Spleen (tissue), 11 donors: ENCODE data around the gene TBCB. TPM values are rescaled to one million over a fixed set of nuclear protein-coding genes. Genes with fewer than 3 reads are reported as not detected.

Experiments
- DNase-seq: peaks from one replicate; pipeline ENCODE4 v3.0.0-alpha.2; 2020
- H3K27ac ChIP-seq, 8 donors: fragments of 200-600 bp; sonication (generic) in 7 of 8; 1 replicate in 4 of 8; 2 replicates in 4 of 8; pipeline versions ENCODE4 v1.5.0 to v1.8.0; 2016 to 2021; ENCODE audit warnings: inconsistent platforms in 4 of 8, mild to moderate bottlenecking in 4 of 8, moderate library complexity in 1 of 8
- H3K27me3 ChIP-seq, 7 donors: fragments of 200-600 bp; sonication (generic) in 6 of 7; replicated peaks in 1 of 7; 1 replicate in 4 of 7; 2 replicates in 3 of 7; pipeline versions ENCODE4 v1.5.0 to v1.8.0; 2016 to 2021; ENCODE audit warnings: inconsistent platforms in 3 of 7, mild to moderate bottlenecking in 1 of 7
- H3K36me3 ChIP-seq, 6 donors: fragments of 200-600 bp; sonication (generic) in 5 of 6; 1 replicate in 4 of 6; 2 replicates in 2 of 6; pipeline versions ENCODE4 v1.5.0 to v1.8.0; 2016 to 2021; ENCODE audit warnings: inconsistent platforms in 2 of 6
- H3K4me1 ChIP-seq, 6 donors: fragments of 200-600 bp; sonication (generic) in 5 of 6; 1 replicate in 3 of 6; 2 replicates in 3 of 6; pipeline versions ENCODE4 v1.5.0 to v1.8.0; 2016 to 2021; ENCODE audit warnings: inconsistent platforms in 3 of 6
- H3K4me3 ChIP-seq, 8 donors: fragments of 200-600 bp; sonication (generic) in 7 of 8; 1 replicate in 4 of 8; 2 replicates in 4 of 8; pipeline versions ENCODE4 v1.5.0 to v1.8.0; 2016 to 2021; ENCODE audit warnings: inconsistent platforms in 4 of 8, mild to moderate bottlenecking in 4 of 8, moderate library complexity in 2 of 8
- H3K9me3 ChIP-seq, 8 donors: fragments of 200-600 bp; sonication (generic) in 7 of 8; 1 replicate in 4 of 8; 2 replicates in 4 of 8; pipeline versions ENCODE4 v1.5.0 to v1.8.0; 2016 to 2021; ENCODE audit warnings: inconsistent platforms in 4 of 8
- POLR2A ChIP-seq, 3 donors: fragments of 450-650 bp; IDR thresholded peaks; one replicate each; pipeline ENCODE4 v1.5.1; 2017; ENCODE audit warnings: antibody characterized with exemption in 3 of 3, mild to moderate bottlenecking in 1 of 3
- POLR2AphosphoS5 ChIP-seq, 3 donors: sonication (generic); formaldehyde crosslinking; IDR thresholded peaks; one replicate each; pipeline ENCODE4 v1.5.1; 2017; ENCODE audit warnings: antibody characterized with exemption in 3 of 3
- WGBS, 5 donors: extraction: QIAGEN DNeasy Blood & Tissue Kit in 3 of 5; methylation state at CpG; one replicate each; pipeline versions ENCODE4 v1.1.5 to v1.1.7; 2013 to 2018; 5-methylcytosine and 5-hydroxymethylcytosine counted together
- intact Hi-C: fragments of 100-400 bp; cut with DNase I; formaldehyde crosslinking; loops from one replicate; pipeline ENCODE4 v1.15.0; 2023; ENCODE audit warnings: low total_unique reads
- polyA plus RNA-seq, 3 donors: library from polyadenylated mRNA; stranded (reverse); fragments of 200-250 nt; gene quantifications; one replicate each; pipeline ENCODE4 v1.2.1, GENCODE V29; 2013
- total RNA-seq, 7 donors: library from RNA; depleted of rRNA in 3 of 7; stranded (reverse); fragments of >200 nt in 3 of 7; fragmentation: NEBNext Ultra II Directional in 4 of 7; extraction: Animal tissue kit (Norgen Biotek cat#: 25700) in 4 of 7; gene quantifications; one replicate each; pipeline versions ENCODE4 v1.1.0 to v1.2.1, GENCODE V29; 2016 to 2021
- TF ChIP-seq, protein P1 (sequence below), 11 experiments: fragments of 200-600 bp in 7 of 11; fragments of 450-650 bp in 4 of 11; sonication (generic) in 4 of 11; IDR thresholded peaks in 8 of 11; conservative IDR thresholded peaks in 3 of 11; 1 replicate in 7 of 11; 2 replicates in 4 of 11; pipeline versions ENCODE4 v1.4.0 to v1.8.0; 2016 to 2021; ENCODE audit warnings: antibody characterized with exemption in 11 of 11, inconsistent platforms in 4 of 11, mild to moderate bottlenecking in 1 of 11
- donor health status: healthy with polysubstance abuse.
- donor health status: DM: no; HTN: no; CAD: no; lungs with moderate emphysema.
- donor health status: DM: no; HTN: no; CAD: no.
- donor health status: Bipolar disorder and iron deficiency.
- donor health status: healthy.
- donor health status: DM: no; HTN: no; CAD: no.
- donor health status: DM: yes; HTN: yes; CAD: no.

Gene TBCB
- total and polyA plus RNA-seq, 10 donors = 87.8 to 170 (median 120) TPM

DNA sequence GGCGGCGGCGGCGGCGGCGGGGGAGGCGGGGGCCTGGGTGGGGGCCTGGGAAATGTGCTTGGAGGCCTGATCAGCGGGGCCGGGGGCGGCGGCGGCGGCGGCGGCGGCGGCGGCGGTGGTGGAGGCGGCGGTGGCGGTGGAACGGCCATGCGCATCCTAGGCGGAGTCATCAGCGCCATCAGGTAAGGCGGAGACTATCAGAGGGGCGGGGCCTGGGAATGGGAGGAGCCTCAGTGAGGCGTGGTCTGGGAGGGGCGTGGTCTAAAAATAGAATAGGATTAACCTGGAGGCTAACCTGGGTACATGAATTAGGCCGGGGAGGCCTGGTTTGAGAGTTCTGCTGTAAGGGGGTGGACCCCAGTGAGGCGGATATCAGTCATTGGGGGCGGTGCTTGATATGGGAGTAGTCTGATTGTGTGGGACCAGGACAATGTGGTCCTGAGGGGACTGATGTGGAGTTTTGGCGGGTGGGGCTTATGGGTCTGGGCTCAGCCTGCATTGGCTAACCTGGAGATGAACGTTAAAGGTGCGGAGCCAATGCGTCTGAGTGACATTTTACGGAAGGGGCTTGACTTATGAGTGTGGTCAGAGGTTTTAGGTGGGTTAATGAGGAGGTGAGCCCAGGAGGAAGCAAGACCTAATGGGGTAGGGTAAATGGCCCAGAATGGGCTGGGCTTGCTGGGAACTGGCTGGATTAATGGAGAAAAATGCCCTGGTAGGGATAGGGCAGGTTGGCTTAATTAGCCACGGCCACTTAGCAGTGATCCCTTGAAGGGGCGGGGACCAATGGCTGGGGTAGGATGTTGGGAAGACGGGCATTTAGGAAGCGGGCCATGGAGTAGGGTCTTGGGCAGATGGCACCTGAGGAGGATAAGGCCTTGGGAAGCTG is 26.0 kb downstream of the TBCB start:
- Histone ChIP-seq H3K4me3 (peak overlapping the region; percentile 62 to 90 (median 83)), H3K4me1 (peaks cover 10 to 49% (median 28%) of the 10 kb centered on the region in 6 donors), H3K9me3 (no peaks in the 10 kb centered on the region), H3K36me3 (peaks cover 0 to 48% (median 40%) of the 10 kb centered on the region in 6 donors), H3K27me3 (no peaks in the 10 kb centered on the region), H3K27ac (peak overlapping the region; percentile 61 to 98 (median 96))
- intact Hi-C loops = no loop called here
- peak; percentile 95 for DNase-seq
- WGBS, 5 donors = 21 to 61% (median 28%) methylated on average over 15 to 41 of the region's 42 CpGs
- TF ChIP-seq, protein P1, sequence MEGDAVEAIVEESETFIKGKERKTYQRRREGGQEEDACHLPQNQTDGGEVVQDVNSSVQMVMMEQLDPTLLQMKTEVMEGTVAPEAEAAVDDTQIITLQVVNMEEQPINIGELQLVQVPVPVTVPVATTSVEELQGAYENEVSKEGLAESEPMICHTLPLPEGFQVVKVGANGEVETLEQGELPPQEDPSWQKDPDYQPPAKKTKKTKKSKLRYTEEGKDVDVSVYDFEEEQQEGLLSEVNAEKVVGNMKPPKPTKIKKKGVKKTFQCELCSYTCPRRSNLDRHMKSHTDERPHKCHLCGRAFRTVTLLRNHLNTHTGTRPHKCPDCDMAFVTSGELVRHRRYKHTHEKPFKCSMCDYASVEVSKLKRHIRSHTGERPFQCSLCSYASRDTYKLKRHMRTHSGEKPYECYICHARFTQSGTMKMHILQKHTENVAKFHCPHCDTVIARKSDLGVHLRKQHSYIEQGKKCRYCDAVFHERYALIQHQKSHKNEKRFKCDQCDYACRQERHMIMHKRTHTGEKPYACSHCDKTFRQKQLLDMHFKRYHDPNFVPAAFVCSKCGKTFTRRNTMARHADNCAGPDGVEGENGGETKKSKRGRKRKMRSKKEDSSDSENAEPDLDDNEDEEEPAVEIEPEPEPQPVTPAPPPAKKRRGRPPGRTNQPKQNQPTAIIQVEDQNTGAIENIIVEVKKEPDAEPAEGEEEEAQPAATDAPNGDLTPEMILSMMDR (IDR thresholded peaks at IDR 0.05 in 8 of 11, conservative IDR thresholded peaks at IDR 0.05 in 3 of 11) = no peak
- no peak for TF ChIP-seq POLR2A (IDR thresholded peaks at IDR 0.05)
- peak; percentile 70 to 81 (median 71) for TF ChIP-seq POLR2AphosphoS5 (IDR thresholded peaks at IDR 0.05)

DNA sequence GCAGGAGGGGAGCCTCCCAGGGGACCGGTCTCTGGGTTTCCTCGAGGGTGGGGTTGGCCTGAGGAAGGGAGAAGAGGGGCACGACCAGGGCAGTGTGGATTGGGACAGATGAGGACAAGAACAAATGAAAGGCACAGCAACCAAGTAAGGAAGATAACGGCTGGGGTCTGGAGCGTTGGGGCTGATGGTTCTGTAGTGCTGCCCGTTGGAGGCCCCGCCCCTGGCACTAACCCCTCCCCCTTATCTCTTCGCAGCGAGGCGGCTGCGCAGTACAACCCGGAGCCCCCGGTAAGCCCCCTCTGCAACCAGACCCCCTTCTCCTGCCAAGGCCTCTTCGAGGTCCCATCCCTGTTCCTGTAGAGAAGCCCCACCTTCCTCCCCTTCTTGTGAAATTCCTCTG is 26.8 kb downstream of the TBCB start:
- H3K27ac ChIP-seq = peak overlapping the region in 4 of 8 donors; percentile 20 to 98 (median 96)
- no peak for TF ChIP-seq POLR2AphosphoS5 (IDR thresholded peaks at IDR 0.05)
- TF ChIP-seq POLR2A (IDR thresholded peaks at IDR 0.05) = no peak
- TF ChIP-seq, protein P1 (IDR thresholded peaks at IDR 0.05 in 8 of 11, conservative IDR thresholded peaks at IDR 0.05 in 3 of 11) = no peak
- no peaks in the 10 kb centered on the region for H3K27me3 ChIP-seq
- DNase-seq = no peak
- 88 to 93% (median 92%) methylated on average over 14 of the region's 14 CpGs for WGBS, 5 donors
- H3K4me3 ChIP-seq = peak overlapping the region in 1 of 8 donors; percentile 82
- intact Hi-C loops = no loop called here
- peaks cover 10 to 42% (median 21%) of the 10 kb centered on the region in 6 donors for H3K4me1 ChIP-seq
- no peaks in the 10 kb centered on the region for H3K9me3 ChIP-seq
- peaks cover 0 to 55% (median 48%) of the 10 kb centered on the region in 6 donors for H3K36me3 ChIP-seq

DNA sequence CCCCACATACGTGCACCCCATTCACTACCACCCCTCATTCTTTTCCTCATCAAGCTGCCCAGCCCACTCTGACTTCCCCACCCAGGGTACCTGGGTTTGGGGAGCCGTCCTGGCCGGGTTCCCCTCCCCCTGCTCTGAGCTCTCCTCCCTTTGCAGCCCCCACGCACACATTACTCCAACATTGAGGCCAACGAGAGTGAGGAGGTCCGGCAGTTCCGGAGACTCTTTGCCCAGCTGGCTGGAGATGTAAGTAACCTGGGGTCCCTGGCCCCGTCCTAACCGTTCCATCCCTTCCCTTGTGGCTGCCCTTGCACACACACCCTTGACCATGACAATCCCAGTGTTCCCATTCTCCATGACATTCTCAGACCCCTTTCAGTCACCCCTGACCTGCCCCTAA is 27.2 kb downstream of the TBCB start:
- Histone ChIP-seq H3K4me3 (no peak overlapping the region), H3K4me1 (peaks cover 10 to 37% (median 18%) of the 10 kb centered on the region in 6 donors), H3K27ac (no peak overlapping the region), H3K9me3 (no peaks in the 10 kb centered on the region), H3K36me3 (peaks cover 0 to 60% (median 53%) of the 10 kb centered on the region in 6 donors), H3K27me3 (no peaks in the 10 kb centered on the region)
- no peak for DNase-seq
- WGBS, 5 donors = 84 to 93% (median 88%) methylated on average over 9 of the region's 9 CpGs
- TF ChIP-seq, protein P1 (IDR thresholded peaks at IDR 0.05 in 8 of 11, conservative IDR thresholded peaks at IDR 0.05 in 3 of 11) = no peak
- peak in 1 of 3 donors; percentile 10 for TF ChIP-seq POLR2AphosphoS5 (IDR thresholded peaks at IDR 0.05)
- intact Hi-C loops = no loop called here

DNA sequence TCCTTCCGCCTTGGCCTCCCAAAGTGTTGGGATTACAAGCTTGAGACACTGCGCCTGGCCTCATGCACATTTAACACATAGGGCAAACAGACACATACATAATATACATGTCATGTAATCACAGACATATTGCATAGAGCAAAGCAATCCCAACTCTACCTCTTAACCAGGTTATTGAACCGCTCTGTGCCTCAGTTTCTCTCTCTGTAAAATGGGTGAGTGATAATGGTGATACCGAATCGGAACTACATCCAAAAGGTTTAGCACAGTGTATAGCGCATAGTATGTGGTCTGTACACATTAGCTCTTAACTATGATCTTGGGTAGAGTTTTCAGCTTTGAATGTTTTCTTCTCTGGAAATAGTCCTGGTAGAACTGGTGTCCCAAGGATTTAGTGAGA is 29.4 kb downstream of the TBCB start:
- Histone ChIP-seq H3K9me3 (no peaks in the 10 kb centered on the region), H3K27me3 (no peaks in the 10 kb centered on the region), H3K4me1 (peaks cover 7 to 21% (median 12%) of the 10 kb centered on the region in 6 donors), H3K27ac (no peak overlapping the region), H3K36me3 (peaks cover 0 to 81% (median 74%) of the 10 kb centered on the region in 6 donors), H3K4me3 (no peak overlapping the region)
- TF ChIP-seq POLR2AphosphoS5 (IDR thresholded peaks at IDR 0.05) (no peak), POLR2A (IDR thresholded peaks at IDR 0.05) (no peak)
- TF ChIP-seq, protein P1 (IDR thresholded peaks at IDR 0.05 in 8 of 11, conservative IDR thresholded peaks at IDR 0.05 in 3 of 11) = no peak
- intact Hi-C loops = no loop called here
- 95 to 98% (median 97%) methylated on average over 6 of the region's 6 CpGs for WGBS, 5 donors
- DNase-seq = no peak
